Panc1 (cell line): ENCODE results near the gene FBXO9. TPM values are rescaled to one million over a fixed set of nuclear protein-coding genes. Genes with fewer than 3 reads are reported as not detected.
"Not testable (repeated sequence)": the region's sequence is repeated elsewhere in the genome, so short reads cannot be mapped to it uniquely, and the experiment has no call there.

Source experiments
- ATAC-seq: fragments of 200-7000 bp; cut with Tn5 transposase; 2 replicates; pipeline ENCODE4 v1.9.1; 2020; ENCODE audit warnings: mild to moderate bottlenecking, moderate library complexity
- BruUV-seq: library from RNA; stranded (reverse); fragments of 400-500 nt; replicated peaks from 2 replicates; lab custom pipeline; 2021; lab: Mats Ljungman, UMichigan
- CTCF ChIA-PET: fragments of 300-600 bp; sonication (Branson Sonifier 250); formaldehyde crosslinking; loops from one replicate; lab custom pipeline; 2022; ENCODE audit warnings: antibody characterized with exemption; lab: Charles Lee
- POLR2A ChIA-PET: fragments of 300-600 bp; sonication (Branson Sonifier 250); formaldehyde crosslinking; loops from one replicate; lab custom pipeline; 2022; ENCODE audit warnings: antibody characterized with exemption; lab: Charles Lee
- DNase-seq: peaks from one replicate; pipeline ENCODE4 v3.0.0-alpha.2; 2010; ENCODE audit warnings: low read depth, low spot score
- H3K27ac ChIP-seq: 2 replicates; pipeline ENCODE4 v1.5.1; 2011; ENCODE audit warnings: mild to moderate bottlenecking, low read length, inconsistent platforms
- H3K27me3 ChIP-seq: fragments of 200-500 bp; sonication (Bioruptor generic); 2 replicates; pipeline ENCODE4 v1.6.0; 2014; ENCODE audit warnings: low read length, inconsistent platforms; ENCODE audit not compliant: control insufficient read depth, insufficient read depth
- H3K36me3 ChIP-seq: fragments of 200-500 bp; sonication (Bioruptor generic); 2 replicates; pipeline ENCODE4 v1.5.1; 2014; ENCODE audit warnings: inconsistent platforms, mild to moderate bottlenecking, low read length, moderate library complexity; ENCODE audit not compliant: control insufficient read depth, insufficient read depth
- H3K4me1 ChIP-seq: 2 replicates; pipeline ENCODE4 v1.5.1; 2011; ENCODE audit warnings: inconsistent platforms, mild to moderate bottlenecking, low read length, moderate library complexity; ENCODE audit not compliant: control insufficient read depth, insufficient read depth
- H3K4me3 ChIP-seq, 2 experiments: 2 replicates each; pipeline ENCODE4 v1.5.1; 2011 to 2012; ENCODE audit warnings: low read depth in 2 of 2, low read length in 2 of 2, mild to moderate bottlenecking in 2 of 2, inconsistent platforms in 1 of 2, moderate library complexity in 1 of 2
- H3K9me3 ChIP-seq: fragments of 200-500 bp; sonication (Bioruptor generic); 2 replicates; pipeline ENCODE4 v1.5.1; 2014; ENCODE audit warnings: low read depth, mild to moderate bottlenecking, inconsistent platforms, low read length, moderate library complexity; ENCODE audit not compliant: control insufficient read depth, insufficient read depth
- POLR2AphosphoS5 ChIP-seq: IDR thresholded peaks from 2 replicates; pipeline ENCODE4 v1.6.1; 2012; ENCODE audit warnings: mild to moderate bottlenecking, low read depth, low read length, moderate library complexity
- REST ChIP-seq, 2 experiments: IDR thresholded peaks; 2 replicates each; pipeline ENCODE4 v1.6.1; 2011 to 2012; ENCODE audit warnings: low read depth in 2 of 2, control low read depth in 1 of 2, low read length in 1 of 2, mild to moderate bottlenecking in 1 of 2, moderate library complexity in 1 of 2; ENCODE audit not compliant: insufficient read depth in 1 of 2
- SIN3A ChIP-seq: IDR thresholded peaks from 2 replicates; pipeline ENCODE4 v1.6.1; 2012; ENCODE audit warnings: low read depth, mild to moderate bottlenecking, low read length, moderate library complexity, borderline replicate concordance; ENCODE audit not compliant: insufficient read depth
- TCF7L2 ChIP-seq: IDR thresholded peaks from 2 replicates; pipeline ENCODE4 v1.6.1; 2011; ENCODE audit warnings: mild to moderate bottlenecking, low read depth, low read length, inconsistent platforms
- in situ Hi-C: cut with HindIII; loops from 2 replicates; pipeline ENCODE4 v1.10.0; 2016; ENCODE audit warnings: low sequenced_read_pairs, low pct_unique_long_range_greater_than_20kb
- intact Hi-C: fragments of 100-400 bp; cut with micrococcal nuclease; formaldehyde crosslinking; loops from one replicate; pipeline ENCODE4 v1.10.0; 2022; ENCODE audit not compliant: unreplicated experiment
- total RNA-seq: library from RNA; stranded (reverse); gene quantifications from one replicate; pipeline ENCODE4 v1.2.1, GENCODE V29; 2021; ENCODE audit not compliant: unreplicated experiment
- TF ChIP-seq, protein P1 (sequence below): fragments of 450-650 bp; IDR thresholded peaks from 2 replicates; pipeline ENCODE4 v1.5.1; 2017; ENCODE audit warnings: mild to moderate bottlenecking

FBXO9 gene
- total RNA-seq, 1 experiment from 2014 or later, result 60.0 TPM

DNA sequence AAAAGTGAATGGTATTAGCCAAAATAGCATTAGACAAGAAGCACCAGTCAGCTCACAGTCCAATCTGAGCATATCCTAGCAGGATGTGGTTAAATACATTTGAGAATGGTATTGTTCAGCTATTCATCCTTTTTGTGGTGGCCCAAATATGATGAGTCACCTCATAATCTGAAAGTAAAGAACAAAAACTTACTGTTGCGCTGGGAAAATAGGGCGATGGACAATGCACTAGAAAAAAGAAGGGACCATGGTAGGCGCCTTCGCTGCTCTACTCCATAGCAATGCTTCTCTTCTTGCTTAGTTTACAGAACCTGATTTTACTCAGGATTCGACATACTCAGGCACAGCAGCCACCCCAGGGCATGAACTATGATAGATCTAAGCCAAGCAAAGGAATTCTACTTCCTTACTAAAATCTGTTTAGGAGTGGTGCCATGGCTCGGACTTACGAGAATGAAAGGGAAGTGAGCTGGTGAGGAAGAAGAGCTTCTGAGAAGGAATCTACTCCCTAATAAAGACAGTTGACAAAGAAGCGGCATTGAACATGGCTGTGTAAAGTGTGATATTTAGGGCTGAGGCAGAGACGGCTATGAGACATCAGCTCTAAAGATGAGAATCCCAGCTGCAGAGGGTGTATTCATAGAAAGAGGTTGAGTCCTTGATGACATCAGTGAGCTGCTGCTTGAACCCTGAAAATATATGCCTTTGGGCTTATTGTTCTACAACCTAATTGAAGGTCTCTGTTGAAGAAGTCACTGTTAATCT is 16.6 kb upstream of the FBXO9 start:
- ATAC-seq, result no peak
- no peak overlapping the region for H3K27ac ChIP-seq
- H3K27me3 ChIP-seq, result no peaks in the 10 kb centered on the region
- ChIA-PET CTCF (interaction anchor here (1.0 kb wide), 1 partner anchor 53 kb away, joined by 3 read pairs; no protein-coding TSS in a partner anchor), POLR2A (interaction anchor here (0.8 kb wide), 1 partner anchor 86 kb away, joined by 5 read pairs; no protein-coding TSS in a partner anchor)
- intact Hi-C loops (no loop called here), in situ Hi-C loops (no loop called here)
- no peaks in the 10 kb centered on the region for H3K9me3 ChIP-seq
- no peak for DNase-seq
- peaks cover 5% of the 10 kb centered on the region; the same call in 1 of the 2 replicates for H3K4me1 ChIP-seq
- H3K36me3 ChIP-seq, result no peaks in the 10 kb centered on the region
- no peak overlapping the region for H3K4me3 ChIP-seq
- TF ChIP-seq REST (IDR thresholded peaks at IDR 0.05; ENCODE audit: insufficient read depth in 1 of 2, low read depth in 2 of 2, low read length in 1 of 2), result no peak
- no peak for TF ChIP-seq SIN3A
- no peak for TF ChIP-seq TCF7L2
- TF ChIP-seq, protein P1, sequence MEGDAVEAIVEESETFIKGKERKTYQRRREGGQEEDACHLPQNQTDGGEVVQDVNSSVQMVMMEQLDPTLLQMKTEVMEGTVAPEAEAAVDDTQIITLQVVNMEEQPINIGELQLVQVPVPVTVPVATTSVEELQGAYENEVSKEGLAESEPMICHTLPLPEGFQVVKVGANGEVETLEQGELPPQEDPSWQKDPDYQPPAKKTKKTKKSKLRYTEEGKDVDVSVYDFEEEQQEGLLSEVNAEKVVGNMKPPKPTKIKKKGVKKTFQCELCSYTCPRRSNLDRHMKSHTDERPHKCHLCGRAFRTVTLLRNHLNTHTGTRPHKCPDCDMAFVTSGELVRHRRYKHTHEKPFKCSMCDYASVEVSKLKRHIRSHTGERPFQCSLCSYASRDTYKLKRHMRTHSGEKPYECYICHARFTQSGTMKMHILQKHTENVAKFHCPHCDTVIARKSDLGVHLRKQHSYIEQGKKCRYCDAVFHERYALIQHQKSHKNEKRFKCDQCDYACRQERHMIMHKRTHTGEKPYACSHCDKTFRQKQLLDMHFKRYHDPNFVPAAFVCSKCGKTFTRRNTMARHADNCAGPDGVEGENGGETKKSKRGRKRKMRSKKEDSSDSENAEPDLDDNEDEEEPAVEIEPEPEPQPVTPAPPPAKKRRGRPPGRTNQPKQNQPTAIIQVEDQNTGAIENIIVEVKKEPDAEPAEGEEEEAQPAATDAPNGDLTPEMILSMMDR, result no peak
- TF ChIP-seq POLR2AphosphoS5, result no peak
- no TSS peak for BruUV-seq

GRCh38 chr6:53049415-53049814 is 15.8 kb upstream of the FBXO9 start:
- H3K36me3 ChIP-seq, result no peaks in the 10 kb centered on the region
- no peaks in the 10 kb centered on the region for H3K9me3 ChIP-seq
- intact Hi-C loops (no loop called here), in situ Hi-C loops (no loop called here)
- no TSS peak for BruUV-seq
- ATAC-seq, result no peak
- POLR2A ChIA-PET, result no interaction called here
- H3K27me3 ChIP-seq, result no peaks in the 10 kb centered on the region
- H3K4me1 ChIP-seq, result no peaks in the 10 kb centered on the region; the same call in 1 of the 2 replicates
- no peak for TF ChIP-seq TCF7L2
- no peak for TF ChIP-seq POLR2AphosphoS5
- TF ChIP-seq, protein P1, result no peak
- TF ChIP-seq REST (IDR thresholded peaks at IDR 0.05; ENCODE audit: insufficient read depth in 1 of 2, low read depth in 2 of 2, low read length in 1 of 2), result no peak
- no peak for TF ChIP-seq SIN3A
- DNase-seq, result no peak
- no peak overlapping the region for H3K4me3 ChIP-seq
- no peak overlapping the region for H3K27ac ChIP-seq
- CTCF ChIA-PET, result no interaction called here

GRCh38 chr6:53052152-53052551 is 13.1 kb upstream of the FBXO9 start:
- H3K9me3 ChIP-seq, ATAC-seq, H3K4me1 ChIP-seq, DNase-seq, intact Hi-C loops, POLR2A ChIA-PET, CTCF ChIA-PET, H3K4me3 ChIP-seq, in situ Hi-C loops, H3K27ac ChIP-seq, BruUV-seq, H3K36me3 ChIP-seq, H3K27me3 ChIP-seq: not testable (repeated sequence)
